Measurements from ENCODE around the gene TNFRSF18.
A peak's percentile ranks its signal among the peaks of the same experiment; 100 is the strongest.
"Not testable (repeated sequence)": the region's sequence is repeated elsewhere in the genome, so short reads cannot be mapped to it uniquely, and the experiment has no call there.

Gene TNFRSF18

DNA sequence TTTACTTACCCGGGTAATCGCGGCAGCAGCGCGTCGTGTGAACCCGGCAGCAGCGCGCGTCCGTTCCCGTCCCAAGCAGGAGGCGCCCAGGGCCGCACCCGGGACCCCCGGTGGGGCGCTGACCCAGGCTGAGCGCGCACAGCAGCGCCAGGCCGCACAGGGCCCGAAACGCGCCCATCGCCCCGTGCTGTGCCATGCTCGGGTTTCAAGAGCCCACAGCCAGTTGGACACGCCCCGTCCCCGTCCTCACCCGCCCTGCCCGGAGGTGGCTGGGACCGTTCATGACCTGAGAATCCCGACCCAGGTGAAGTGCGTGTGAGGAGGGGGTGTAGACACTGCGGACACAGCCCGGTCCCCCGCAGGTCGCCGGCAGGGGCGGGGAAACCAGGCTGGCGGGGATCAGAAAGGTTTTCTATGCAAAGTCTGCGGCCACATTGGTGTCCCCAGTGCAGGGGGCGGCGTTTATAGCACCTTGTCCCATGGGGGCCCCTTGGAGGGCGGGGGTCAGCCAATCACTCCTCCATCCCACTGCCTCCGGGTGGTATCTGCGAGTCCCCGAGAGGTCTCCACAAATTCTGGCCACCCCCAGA is at the start of gene TNFRSF18:
Gene TNFRSF18, minus strand, starts transcription at position 217 of the 590 bp plus-strand sequence. Its CDS starts 21 bp downstream, at position 196.
- peak; percentile 77 for DNase-seq

DNA sequence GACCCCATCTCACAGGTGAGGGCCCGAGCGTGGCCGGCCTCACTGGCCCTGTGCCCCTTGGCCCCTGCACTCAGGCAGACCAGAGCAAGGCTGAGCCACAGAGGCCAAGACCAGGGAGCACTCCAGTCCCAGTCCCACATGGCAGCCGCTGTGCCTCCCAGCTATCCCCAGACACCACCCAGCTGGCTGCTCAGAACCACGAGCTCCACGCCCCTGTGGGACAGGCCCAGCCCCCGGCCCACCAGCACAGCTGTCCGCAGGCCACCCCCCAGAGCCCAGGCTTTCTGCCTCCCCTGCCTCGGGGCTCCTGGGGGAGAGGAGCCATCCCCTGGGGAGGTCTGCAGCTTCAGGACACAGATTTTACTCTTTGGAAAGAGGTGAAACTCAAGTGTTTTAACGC is 49.2 kb upstream of the TNFRSF18 start:
- DNase-seq = no peak

- no peak for DNase-seq
Measured at GRCh38 chr1:1255078-1255477, 48.7 kb upstream of the TNFRSF18 start.

GRCh38 chr1:1254667-1254998 is 48.2 kb upstream of the TNFRSF18 start:
- no peak for DNase-seq

DNA sequence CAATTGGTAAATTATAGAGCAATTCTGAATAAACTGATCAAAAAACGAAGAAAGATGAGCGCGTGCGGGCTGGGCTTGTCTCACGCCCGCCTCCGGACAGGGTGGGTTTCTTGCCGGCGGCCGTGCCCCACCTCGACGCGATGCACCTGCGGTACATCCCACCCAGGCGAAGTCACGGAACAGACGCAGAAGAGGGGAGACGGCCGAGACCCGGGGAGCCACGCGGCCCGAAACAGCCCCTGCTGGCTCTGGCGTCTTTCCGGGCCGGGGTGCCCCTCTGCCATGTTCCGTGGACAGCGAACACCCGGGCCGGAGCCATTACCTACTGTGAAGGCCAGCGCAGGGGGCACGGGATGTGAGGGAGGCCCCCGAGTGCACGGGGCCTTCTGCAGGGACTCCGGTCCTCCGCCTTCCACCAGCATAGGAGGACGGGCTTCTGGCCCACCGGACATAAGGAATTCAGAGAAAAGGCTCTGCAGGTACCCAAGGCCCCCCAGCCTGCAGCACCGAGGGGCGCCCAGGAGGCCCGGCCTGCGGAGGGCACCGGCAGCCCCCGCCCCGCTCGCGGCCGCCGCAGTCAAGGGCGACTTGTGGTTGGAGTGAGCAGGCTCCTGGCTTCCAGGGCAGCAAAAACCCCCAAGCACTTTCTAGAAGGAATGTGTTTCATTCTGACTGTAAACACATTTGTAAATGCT is 47.7 kb upstream of the TNFRSF18 start:
- no peak for DNase-seq

DNA sequence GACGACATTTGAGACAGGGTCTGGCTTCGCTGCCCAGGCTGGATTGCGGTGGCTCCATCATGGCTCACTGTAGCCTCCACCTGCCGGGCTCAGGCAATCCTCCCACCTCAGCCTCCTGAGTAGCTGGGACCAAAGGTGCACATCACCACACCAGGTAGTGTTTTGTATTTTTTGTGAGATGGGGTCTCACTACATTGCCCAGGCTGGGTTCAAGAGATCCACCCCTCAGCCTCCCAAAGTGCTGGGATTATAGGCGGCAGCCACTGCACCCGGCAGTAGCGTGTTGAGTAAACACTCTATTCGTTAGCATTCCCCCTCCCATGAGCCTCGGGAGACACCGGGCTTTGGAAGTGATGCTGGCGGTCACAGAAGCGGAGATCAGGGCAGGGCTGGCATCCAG is 46.9 kb upstream of the TNFRSF18 start:
- DNase-seq = no peak

GRCh38 chr1:1250786-1251284 is 44.4 kb upstream of the TNFRSF18 start:
- DNase-seq = peak; percentile 64

- not testable (repeated sequence) for DNase-seq
Measured at GRCh38 chr1:1248009-1248913, 41.9 kb upstream of the TNFRSF18 start.

DNA sequence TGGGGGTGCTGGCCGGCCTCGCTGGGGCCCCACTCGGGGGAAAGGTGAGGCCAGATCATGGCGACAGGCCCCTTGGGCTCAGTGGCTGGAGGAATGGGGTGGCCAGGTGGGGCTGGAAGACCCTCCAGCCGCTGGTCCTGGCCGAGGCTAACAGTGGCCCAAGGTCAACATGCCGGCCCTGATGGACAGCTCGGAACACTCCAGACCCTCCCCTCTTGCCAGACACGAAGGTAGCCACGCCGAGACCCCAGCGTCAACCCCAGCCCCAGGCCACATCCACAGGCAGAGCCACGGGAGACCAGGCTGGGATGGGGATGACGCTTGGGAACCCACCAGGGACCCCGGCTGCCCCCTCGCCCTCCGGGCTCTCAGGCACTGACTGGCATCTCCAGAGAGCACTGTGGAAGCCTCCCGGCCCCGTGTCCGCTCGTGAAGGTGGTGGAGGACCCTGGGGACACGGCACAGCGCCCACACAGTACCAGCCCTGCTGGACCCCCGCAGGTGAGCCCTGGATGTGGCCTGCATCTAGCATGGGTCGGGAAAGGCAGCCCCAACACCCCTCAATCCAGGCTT is 41.0 kb upstream of the TNFRSF18 start:
- DNase-seq = no peak

DNA sequence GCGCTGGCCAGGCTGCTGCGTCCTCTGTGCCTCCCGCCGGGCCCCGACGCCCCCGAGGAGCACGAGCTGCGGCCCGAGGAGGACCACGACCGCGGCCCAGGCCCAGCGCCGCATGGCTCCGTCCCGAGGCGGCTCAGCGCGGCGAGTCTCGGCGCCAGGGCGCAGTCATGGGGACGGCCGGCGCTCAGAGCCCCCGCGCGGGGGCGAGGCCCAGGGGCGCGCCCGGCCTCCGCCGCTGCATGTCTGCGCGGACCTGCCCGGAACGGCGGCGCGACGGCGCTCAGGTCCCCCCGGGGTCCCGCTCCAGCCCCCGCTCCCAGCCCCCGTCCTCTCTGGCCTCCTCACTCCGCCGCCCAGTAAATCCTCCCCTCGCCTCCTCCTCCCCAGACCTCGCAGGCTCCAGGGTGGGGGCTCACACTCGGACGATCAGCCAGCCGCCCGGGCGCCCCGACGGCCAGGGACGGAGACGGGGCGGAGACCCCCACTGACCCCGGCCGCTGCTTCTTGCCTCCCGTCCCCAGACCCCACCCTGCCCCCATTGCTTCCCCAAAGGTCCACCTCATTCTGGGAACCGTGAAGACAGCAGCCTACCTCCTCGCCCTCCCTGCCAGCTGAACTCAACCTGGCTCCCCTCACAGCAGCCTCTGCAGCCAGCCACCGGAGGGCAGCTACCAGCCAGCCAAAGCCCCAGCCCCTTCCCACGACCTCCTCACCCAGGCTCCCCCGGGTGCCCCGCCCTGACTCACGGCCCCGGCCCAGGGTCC is 40.4 kb upstream of the TNFRSF18 start, which contains the start of gene C1QTNF12:
Gene C1QTNF12, minus strand, starts transcription at position 146 of the 764 bp plus-strand sequence. Its CDS starts 32 bp downstream, at position 114.
- peak; percentile 49 for DNase-seq

DNA sequence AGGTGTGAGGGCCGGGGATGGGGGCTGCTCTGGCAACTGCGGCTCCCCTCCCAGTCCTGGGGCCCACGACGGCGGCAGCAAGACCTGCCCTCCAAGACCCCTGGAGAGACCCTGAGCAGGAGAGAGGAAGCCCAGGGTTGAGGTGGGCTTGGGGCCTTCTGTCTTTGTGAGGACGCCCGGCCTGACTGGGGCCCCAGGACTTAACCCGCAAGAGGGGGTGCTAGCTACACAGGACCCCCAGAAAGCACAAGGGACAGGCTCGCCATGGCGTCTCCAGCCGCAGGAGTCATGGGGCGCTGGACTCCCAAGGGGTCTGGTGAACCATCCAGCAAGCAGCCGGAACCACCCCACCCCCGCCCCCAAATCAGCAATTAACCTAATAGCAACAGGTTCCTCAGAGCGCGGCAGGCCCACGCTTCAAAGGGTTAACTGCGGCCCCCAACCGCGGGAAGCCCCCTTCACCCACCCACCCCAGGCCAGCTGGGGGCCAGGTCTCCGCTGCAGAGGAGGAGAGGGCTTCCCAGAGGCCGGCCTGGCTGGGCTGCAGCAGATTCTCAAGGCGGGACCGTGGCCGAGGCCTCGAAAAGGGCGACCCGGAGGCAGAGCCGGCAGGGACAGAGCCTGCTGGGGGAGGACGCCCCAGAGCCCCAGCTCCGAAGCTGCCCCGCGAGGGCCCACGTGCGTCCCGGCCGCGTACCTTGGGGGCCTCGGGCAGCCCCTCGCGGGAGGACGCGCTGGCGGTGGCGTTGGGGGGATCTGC is 39.6 kb upstream of the TNFRSF18 start:
- DNase-seq = peak; percentile 50

DNA sequence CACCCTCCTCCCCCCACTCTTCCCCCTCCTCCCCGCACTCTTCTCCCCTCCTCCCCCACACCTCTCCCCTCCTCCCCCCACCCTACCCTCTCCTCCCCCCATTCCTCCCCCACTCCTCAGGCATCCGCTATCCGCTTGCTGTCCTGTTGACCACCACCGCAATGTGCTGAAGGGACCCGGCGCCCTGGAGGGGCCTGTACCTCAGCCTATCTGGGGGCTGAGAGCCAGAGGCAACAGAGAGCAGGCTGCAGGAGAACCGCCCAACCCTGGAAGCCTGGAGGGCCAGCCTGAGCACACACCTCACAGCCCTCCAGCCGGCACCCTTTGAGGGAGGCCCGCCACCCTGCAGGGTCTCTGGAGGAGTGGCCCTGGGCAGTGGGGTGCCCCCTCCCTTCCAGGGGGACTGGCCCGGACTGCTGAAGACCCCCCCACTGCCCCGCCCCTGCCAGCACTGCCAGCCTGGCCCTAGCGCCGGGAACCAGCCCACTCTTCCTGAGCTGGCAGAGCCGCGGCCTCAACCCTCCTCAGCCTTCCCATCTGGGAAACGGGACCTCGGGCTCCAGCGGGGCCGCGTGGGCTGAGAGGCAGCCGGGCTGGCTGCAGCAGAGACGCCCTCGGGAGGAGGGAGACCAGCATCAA is 38.9 kb upstream of the TNFRSF18 start:
- peak; percentile 48 for DNase-seq

- DNase-seq = peak; percentile 64
Measured at GRCh38 chr1:1244192-1244811, 37.9 kb upstream of the TNFRSF18 start.

- DNase-seq = peak; percentile 41
Measured at GRCh38 chr1:1243807-1244191, 37.4 kb upstream of the TNFRSF18 start.

GRCh38 chr1:1243266-1243660 is 36.9 kb upstream of the TNFRSF18 start:
- DNase-seq = no peak

- peak; percentile 31 for DNase-seq
Measured at GRCh38 chr1:1242461-1243265, 36.3 kb upstream of the TNFRSF18 start.

GRCh38 chr1:1241588-1242219 is 35.3 kb upstream of the TNFRSF18 start:
- no peak for DNase-seq

DNA sequence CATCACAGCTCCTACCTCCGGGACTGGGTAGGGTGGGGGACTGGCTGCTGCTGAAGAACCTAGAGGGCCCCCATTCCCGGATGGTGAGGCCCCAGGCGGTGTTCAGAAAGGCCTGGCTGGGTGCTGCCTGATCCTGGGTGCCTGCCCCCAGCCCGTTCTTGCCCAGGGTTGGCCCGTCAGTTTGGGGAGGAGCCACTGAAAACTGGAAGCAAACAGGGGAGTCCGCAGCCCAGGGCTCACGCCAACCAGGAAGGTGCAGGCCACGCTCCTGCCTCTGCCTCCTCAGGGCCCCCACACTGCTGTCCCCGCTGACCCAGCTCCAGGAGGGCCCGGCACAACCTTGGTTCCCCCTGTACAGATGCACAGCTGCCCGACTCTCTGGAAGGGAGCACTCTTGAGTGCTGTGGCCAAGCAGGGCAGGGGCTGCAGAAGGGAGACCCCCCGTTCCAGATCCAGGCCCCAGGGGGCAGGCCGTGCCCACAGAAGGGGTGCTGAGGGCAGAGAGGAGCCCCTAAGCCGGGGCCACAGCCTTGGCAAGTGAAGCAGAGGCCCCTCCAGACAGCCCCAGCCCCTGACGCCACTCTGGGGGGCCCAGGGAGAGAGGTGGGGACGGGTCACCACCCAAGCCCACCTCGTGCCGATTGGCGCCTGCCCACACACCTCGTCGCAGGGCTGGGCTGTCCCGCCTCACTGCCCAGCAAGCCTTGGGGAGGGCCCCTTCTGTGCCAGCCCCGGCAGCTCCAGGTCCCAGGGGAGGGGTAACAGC is 34.6 kb upstream of the TNFRSF18 start:
- peak; percentile 70 for DNase-seq

Measured in DMS53 (cell line).